ENCODE measurements around the gene COL2A1. TPM values are rescaled to one million over a fixed set of nuclear protein-coding genes. Genes with fewer than 3 reads are reported as not detected.

Gene COL2A1
- total RNA-seq, 1 donor from 2014 or later = 3.8 TPM

- no peak for TF ChIP-seq CTCF (IDR thresholded peaks at IDR 0.05; ENCODE audit: insufficient read depth, low read length, poor library complexity, severe bottlenecking)
- H3K27me3 ChIP-seq (ENCODE audit: control insufficient read depth, insufficient read depth, low read length) = peaks cover 16% of the 10 kb centered on the region
- DNase-seq (ENCODE audit: low read depth) = no peak
- H3K36me3 ChIP-seq (ENCODE audit: control insufficient read depth, insufficient read depth, low read length) = no peaks in the 10 kb centered on the region
- no peak overlapping the region for H3K4me3 ChIP-seq (ENCODE audit: low read depth, low read length)
Observed at GRCh38 chr12:47980197-47980596, 24.1 kb downstream of the COL2A1 start.

- Histone ChIP-seq H3K27me3 (ENCODE audit: control insufficient read depth, insufficient read depth, low read length) (peaks cover 16% of the 10 kb centered on the region), H3K4me3 (ENCODE audit: low read depth, low read length) (no peak overlapping the region), H3K36me3 (ENCODE audit: control insufficient read depth, insufficient read depth, low read length) (no peaks in the 10 kb centered on the region)
- TF ChIP-seq CTCF (IDR thresholded peaks at IDR 0.05; ENCODE audit: insufficient read depth, low read length, poor library complexity, severe bottlenecking) = no peak
- DNase-seq (ENCODE audit: low read depth) = no peak
Observed at GRCh38 chr12:47979686-47980085, 24.6 kb downstream of the COL2A1 start.

GRCh38 chr12:47979166-47979565, 25.1 kb downstream of the COL2A1 start:
- no peaks in the 10 kb centered on the region for H3K36me3 ChIP-seq (ENCODE audit: control insufficient read depth, insufficient read depth, low read length)
- no peak for TF ChIP-seq CTCF (IDR thresholded peaks at IDR 0.05; ENCODE audit: insufficient read depth, low read length, poor library complexity, severe bottlenecking)
- no peak overlapping the region for H3K4me3 ChIP-seq (ENCODE audit: low read depth, low read length)
- DNase-seq (ENCODE audit: low read depth) = no peak
- H3K27me3 ChIP-seq (ENCODE audit: control insufficient read depth, insufficient read depth, low read length) = peaks cover 16% of the 10 kb centered on the region

- no peaks in the 10 kb centered on the region for H3K36me3 ChIP-seq (ENCODE audit: control insufficient read depth, insufficient read depth, low read length)
- no peak for TF ChIP-seq CTCF (IDR thresholded peaks at IDR 0.05; ENCODE audit: insufficient read depth, low read length, poor library complexity, severe bottlenecking)
- peaks cover 16% of the 10 kb centered on the region for H3K27me3 ChIP-seq (ENCODE audit: control insufficient read depth, insufficient read depth, low read length)
- H3K4me3 ChIP-seq (ENCODE audit: low read depth, low read length) = no peak overlapping the region
- no peak for DNase-seq (ENCODE audit: low read depth)
Observed at GRCh38 chr12:47978598-47978873, 25.7 kb downstream of the COL2A1 start.

GRCh38 chr12:47977772-47978597, 26.3 kb downstream of the COL2A1 start:
- no peak for DNase-seq (ENCODE audit: low read depth)
- no peak for TF ChIP-seq CTCF (IDR thresholded peaks at IDR 0.05; ENCODE audit: insufficient read depth, low read length, poor library complexity, severe bottlenecking)
- no peaks in the 10 kb centered on the region for H3K36me3 ChIP-seq (ENCODE audit: control insufficient read depth, insufficient read depth, low read length)
- H3K27me3 ChIP-seq (ENCODE audit: control insufficient read depth, insufficient read depth, low read length) = peaks cover 14% of the 10 kb centered on the region
- no peak overlapping the region for H3K4me3 ChIP-seq (ENCODE audit: low read depth, low read length)
